NOMO-1 treated with DMSO at 0.1 percent for 48 hours (cell line): ENCODE data around the gene ZRANB3.
A peak's percentile ranks its signal among the peaks of the same experiment; 100 is the strongest.
"Not testable (repeated sequence)": the region's sequence is repeated elsewhere in the genome, so short reads cannot be mapped to it uniquely, and the experiment has no call there.

ENCODE experiments used
- DNase-seq: peaks from one replicate; lab custom pipeline; 2025; ENCODE audit not compliant: unreplicated experiment; lab: John Stamatoyannopoulos, UW

Gene ZRANB3

DNA sequence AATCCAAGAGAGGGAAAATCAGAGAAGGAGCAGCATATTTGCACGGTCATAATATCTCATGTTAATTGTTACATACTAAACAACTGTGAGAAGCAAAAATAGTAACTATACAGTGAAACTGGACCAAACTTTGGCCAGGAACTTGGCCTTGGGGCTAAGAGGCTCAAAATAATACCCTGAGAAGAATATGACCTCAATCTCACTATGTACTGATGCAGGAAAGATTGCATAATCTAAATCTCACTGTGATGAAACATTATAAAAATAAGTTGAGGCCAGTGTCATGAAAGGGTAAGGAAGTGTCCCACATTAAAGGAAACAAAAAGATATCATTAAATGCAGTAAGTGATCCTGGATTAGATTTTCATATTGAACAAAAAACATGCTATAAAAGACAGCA lies 36.5 kb downstream of the ZRANB3 start:
- peak; percentile 37 for DNase-seq

DNA sequence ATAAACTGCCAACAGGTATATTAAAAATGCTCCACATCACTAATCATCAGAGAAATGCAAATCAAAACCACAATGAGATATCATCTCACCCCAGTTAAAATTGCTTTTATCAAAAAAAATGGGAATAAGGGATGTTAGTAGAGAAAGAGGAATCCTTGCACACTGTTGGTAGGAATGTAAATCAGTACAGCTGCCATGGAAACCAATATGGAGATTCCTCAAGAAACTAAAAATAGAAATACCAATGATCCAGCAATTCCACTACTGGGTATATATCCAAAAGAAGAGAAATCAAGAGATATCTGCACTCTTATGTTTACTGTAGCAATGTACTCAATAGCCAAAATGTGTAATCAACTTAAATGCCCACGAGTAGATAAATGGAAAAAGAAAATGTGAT lies 40.6 kb downstream of the ZRANB3 start:
- no peak for DNase-seq

DNA sequence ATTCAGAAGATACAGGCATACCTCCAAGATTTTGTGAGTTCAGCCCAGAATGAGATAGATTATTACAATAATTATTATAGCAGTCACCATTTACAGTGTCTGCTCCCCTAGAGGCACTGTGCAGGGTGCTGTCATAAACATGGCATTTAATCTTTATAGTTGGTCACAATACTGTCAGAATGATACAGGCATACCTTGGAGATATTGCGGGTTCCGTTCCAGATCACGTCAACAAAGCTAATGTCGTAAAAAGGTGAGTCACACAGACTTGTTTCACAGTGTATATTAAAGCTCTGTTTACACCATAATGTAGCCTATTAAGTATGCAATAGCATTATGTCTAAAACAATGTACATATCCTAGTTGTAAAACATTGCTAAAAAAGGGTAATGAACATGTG lies 45.6 kb downstream of the ZRANB3 start:
- DNase-seq = no peak

DNA sequence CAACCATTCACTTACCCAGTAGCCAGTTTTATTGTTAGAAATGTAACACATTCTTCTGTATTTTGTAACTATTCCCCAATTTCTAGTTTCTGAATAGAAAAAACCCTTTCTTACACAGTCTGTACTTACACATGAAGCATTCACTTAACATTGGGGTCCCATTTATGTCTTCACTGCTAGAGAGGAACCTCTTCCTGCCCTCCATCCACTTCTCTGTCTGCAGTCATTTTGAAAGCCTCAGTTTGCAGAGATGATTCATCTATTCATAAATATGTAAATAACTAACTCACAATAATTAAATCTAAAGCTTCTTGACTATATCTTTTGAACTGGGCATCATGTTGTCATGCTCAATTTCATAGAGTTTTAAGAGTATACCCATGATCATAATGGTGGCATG lies 55.9 kb downstream of the ZRANB3 start:
- DNase-seq = no peak

DNA sequence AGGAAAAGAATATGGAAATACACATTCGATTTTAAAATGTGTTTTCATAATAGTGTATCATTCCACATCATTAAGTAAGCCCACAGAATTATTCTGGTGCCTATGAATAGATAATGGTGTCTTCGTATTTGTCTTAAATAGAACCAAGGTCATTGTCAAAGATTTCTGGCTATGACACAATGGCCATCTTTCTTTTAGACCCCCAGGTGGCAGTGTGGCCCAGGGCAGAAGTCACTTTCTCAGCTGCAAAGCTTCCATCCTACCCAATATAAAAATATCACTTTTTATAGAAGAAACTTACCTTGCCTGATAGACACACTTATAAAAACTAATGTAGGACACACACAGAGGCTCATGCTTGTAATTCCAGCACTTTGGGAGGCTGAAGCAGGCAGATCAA lies 57.5 kb downstream of the ZRANB3 start:
- DNase-seq = peak; percentile 31

DNA sequence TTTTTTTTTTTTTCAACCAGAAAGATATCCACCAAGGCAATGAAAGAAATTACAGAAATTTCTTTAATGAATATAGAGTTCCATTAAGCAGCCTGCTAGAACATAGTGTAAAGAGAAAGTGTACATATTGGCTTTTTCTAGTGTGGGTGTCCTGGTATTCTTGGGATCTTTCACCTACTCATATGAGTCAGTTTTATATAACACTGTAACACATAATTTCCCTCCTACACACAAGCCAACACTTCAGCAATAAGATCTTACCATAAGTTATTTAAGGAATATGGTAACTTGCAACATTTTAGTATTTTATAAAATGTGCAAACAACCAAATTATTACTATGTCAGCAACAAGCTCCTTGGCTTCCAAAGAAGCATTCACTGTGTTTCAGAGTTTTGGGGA lies 59.9 kb downstream of the ZRANB3 start:
- no peak for DNase-seq

DNA sequence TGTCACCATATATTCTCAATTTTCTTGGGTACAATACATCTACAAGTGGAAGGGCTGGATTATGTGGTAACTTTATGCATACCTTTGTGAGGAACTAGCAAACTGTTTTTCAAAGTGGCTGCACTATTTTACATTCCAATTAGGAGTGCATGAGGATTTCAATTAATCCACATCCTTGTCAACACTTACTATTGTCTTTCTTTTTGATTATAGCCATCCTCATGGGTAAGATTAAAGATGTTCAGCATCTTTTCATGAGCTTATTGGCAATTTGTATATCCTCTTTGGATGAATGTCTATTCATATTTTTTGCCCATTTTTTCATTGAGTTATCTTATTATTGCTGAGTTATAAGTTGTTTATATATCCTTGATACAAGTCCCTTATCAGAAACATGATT lies 73.7 kb downstream of the ZRANB3 start:
- no peak for DNase-seq

DNA sequence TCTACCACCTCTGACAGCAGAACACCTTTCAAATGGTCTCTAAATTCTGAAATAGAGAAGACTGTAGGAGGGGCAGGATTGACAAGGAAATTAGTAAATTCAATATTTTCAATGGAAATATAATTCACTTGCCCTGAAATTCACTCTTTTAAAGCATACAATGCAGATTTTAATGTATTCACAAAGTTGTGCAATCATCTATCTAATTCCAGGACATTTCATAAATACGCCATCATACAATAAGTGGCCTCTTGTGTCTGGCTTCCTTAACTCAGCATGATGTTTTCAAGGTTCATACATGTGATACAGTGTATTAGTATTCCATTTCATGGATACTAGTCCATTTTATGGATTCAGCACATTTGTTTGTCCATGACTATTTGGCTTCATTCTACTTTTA lies 74.2 kb downstream of the ZRANB3 start:
- DNase-seq = no peak

DNA sequence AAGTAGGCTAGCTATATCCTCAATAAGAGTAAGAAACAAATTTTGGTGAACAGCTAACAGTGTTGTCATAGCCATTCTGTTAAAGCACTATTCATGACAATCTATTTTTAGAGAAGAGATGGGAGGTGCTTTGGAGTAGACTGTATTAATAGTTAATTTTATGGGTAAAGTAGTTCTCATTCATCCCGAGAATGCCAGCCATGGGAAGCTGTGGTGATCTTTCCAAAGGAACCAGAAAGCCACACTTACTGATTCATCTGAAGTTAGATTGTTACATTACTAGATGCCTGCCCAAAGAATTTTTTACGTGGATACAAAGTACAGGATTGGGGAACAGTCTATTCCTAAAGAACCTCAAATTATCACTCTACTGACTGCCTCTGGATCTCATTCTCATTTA lies 74.6 kb downstream of the ZRANB3 start:
- no peak for DNase-seq

DNA sequence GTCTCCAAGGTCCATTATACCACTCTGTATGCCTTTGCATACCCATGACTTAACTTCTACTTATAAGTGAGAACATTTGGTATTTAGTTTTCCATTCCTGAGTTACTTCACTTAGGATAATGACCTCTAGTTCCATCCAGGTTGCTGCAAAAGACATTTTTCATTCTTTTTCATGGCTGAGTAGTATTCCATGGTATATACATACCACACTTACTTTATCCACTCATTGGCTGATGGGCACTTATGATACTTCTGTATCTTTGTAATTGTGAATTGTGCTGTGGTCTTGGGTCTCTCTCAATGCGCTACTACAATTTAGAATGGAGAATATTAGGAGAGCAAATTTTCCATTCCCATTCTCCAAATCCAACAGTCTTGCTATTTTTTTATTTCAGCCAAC lies 76.4 kb downstream of the ZRANB3 start:
- no peak for DNase-seq

DNA sequence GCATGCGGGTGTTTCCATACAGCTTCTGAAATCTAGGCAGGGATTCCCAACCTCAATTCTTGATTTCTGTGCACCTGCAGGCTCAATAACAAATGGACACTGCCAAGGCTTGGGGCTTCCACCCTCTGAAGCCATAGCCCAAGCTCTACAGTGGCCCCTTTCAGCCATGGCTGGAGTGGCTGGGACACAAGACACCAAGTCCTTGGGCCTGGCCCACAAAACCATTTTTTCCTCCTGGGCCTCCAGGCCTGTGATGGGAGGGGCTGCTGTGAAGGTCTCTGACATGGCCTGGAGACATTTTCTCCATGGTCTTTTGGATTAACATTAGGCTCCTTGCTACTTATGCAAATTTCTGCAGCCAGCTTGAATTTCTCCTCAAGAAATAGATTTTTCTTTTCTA lies 78.0 kb downstream of the ZRANB3 start:
- DNase-seq = not testable (repeated sequence)

DNA sequence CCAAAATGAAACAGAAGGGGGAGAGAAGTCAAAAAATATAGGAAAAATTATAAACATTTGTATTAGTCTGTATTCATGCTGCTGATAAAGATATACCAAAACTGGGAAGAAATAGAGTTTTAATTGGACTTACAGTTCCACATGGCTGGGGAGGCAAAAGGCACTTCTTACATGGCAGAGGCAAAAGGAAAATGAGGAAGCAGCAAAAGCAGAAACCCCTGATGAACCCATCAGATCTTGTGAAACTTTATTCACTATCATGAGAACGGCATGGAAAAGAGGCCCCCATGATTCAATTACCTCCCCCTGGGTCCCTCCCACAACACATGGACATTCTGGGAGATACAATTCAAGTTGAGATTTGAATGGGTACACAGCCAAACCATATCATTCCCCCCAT lies 79.1 kb downstream of the ZRANB3 start:
- DNase-seq = no peak

DNA sequence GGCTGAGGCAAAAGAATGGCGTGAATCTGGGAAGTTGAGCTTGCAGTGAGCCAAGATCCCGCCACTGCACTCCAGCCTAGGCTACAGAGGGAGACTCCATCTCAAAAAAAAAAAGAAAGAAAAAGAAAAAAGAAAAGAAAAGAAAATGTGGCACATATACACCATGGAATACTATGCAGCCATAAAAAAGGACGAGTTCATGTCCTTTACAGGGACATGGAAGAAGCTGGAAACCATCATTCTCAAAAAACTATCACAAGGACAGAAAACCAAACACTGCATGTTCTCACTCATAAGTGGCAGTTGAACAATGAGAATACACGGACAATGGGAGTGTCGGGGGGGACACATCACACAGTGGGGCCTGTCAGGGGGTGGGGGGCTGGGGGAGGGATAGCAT lies 88.0 kb downstream of the ZRANB3 start:
- not testable (repeated sequence) for DNase-seq

DNA sequence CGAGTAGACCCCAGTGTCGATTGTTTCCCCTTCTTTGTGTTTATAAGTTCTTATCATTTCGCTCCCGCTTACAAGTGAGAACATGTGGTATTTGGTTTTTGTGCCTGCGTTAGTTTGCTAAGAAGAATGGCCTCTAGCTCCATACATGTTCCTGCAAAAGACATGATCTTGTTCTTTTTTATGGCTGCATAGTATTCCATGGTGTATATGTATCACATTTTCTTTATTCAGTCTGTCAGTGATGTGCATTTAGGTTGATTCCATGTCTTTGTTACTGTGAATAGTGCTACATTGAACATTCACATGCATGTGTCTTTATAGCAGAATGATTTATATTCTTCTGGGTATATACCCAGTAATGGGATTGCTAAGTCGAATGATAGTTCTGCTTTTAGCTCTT lies 95.9 kb downstream of the ZRANB3 start:
- DNase-seq = not testable (repeated sequence)

DNA sequence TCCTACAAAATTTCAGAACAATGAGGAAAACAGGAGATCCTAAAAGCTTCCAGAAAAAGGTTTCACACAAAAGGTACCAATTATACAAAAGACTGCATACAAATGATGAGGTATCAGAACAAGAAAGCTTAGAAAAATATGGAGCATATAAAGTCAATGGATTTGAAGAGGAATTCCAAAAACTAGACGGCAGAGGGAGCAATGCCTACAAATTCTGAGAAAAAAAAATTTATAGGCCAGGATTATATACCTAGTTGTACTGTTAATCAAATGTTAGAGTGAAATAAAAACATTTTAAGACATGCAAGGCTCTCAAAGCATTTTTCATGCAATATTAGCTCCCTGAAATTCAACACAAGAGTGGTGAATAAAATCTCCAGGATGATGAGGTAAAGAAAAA lies 106.2 kb downstream of the ZRANB3 start:
- no peak for DNase-seq

DNA sequence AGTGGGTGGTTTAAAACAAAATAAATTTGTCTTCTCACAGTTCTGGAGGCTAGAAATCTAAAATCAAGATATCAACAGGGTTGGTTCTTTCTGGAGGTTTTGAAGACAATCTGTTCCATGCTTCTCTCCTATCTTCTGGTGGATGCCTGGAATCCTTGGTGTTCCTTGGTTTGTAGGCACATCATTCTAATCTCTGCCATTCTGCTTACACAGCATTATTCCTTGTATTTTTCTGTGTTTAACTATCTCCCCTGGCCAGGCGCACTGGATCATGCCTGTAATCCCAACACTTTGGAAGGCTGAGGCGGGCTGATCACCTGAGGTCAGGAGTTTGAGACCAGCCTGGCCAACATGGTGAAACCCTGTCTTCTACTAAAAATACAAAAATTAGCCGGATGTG lies 108.1 kb downstream of the ZRANB3 start:
- DNase-seq = no peak

DNA sequence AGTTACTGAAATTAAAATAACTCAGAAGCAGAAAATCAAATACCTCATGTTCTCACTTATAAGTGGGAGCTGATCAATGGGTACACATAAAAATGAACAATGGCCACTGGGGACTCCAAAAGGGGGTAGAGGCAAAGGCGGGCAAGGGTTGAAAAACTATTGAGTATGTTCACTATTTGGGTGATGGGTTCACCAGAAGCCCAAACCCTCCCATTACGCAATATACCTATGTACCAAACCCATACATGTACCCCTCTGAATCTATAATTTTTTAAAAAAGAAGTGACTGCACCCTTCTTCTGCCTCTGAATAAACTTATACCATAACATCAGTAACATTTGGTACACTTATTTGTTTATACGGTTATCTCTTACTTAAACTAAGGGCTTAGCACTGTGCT lies 119.4 kb downstream of the ZRANB3 start:
- DNase-seq = no peak

DNA sequence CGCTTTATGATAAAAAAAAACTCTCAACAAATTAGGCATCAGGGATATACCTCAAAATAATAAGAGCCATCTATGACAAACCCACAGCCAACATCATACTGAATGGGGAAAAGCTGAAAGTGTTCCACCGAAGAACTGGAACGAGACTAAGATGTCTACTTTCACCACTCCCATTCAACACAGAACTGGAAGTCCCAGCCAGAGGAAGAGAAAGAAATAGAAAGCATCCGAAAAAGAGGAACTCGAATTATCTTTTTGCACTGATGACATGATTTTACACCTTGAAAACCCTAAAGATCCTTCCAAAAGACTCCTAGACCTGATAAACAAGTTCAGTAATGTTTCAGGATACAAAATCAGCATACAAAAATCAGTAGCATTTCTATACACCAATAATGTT lies 121.6 kb downstream of the ZRANB3 start:
- DNase-seq = peak; percentile 38

DNA sequence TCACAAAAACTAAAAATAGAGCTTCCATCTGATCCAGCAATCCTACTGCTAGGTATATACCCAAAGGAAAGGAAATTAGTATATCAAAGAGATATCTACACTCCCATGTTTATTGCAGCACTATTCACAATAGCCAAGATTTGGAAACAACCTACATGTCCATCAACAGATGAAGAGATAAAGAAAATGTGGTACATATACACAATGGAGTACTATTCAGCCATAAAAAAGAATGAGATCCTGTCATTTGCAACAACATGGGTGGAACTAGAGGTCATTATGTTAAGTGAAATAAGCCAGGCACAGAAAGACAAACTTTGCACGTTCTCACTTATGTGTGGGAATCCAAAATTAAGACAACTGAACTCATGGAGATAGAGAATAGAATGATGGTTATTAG lies 134.8 kb downstream of the ZRANB3 start:
- not testable (repeated sequence) for DNase-seq

DNA sequence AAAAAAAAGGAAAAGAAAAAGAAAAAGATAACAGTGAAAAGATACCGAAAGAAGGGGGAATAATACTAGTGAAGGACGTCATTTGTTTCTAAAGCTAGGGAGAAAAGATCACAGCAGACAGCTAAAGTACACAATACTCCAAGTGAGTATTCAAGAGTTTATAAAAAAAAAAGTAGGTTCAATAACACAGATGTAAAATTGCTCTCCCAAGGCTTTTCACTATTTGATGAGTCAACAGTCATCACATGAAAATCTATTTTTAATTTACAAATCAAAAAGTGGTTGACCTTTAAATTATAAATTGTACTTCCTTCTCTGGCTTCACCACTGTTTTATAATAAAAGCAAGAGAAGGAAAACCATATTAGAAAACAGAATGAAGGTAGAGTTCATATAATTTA lies 144.0 kb downstream of the ZRANB3 start:
- no peak for DNase-seq

DNA sequence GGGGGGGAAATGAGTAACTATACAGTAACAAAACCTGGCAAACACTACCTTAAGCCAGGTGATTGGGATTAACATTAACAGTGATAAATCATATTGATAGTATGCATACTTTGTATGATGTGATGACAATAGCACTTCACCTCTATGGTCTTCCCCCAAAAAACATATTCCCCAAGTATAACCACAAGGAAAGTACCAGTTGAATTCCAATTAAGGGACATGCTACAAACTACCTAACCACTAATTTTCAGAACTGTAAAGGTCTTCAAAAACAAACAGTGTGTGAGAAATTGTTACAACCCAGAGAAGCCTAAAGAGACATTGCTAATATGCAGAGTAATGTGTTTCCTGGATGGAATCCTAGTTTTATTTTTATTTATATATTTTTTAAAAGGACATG lies 152.4 kb downstream of the ZRANB3 start:
- DNase-seq = no peak

DNA sequence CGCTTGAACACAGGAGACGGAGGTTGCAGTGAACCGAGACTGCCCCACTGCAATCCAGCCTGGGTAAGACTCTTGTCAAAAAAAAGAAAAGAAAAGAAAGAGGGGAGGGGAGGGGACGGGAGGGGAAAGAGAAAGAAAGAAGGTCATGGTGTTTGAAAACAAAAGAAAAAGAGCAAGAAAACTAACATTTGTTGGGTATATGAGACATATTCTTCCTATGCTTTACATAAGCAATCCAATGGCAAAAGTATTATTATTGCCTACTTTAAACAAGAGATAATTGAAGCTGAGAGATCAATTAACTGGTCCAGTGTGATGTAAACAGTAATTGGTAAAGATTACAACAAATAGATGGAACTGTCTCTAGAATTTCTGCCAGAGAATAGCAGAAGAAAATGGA lies 157.3 kb downstream of the ZRANB3 start:
- DNase-seq = no peak

DNA sequence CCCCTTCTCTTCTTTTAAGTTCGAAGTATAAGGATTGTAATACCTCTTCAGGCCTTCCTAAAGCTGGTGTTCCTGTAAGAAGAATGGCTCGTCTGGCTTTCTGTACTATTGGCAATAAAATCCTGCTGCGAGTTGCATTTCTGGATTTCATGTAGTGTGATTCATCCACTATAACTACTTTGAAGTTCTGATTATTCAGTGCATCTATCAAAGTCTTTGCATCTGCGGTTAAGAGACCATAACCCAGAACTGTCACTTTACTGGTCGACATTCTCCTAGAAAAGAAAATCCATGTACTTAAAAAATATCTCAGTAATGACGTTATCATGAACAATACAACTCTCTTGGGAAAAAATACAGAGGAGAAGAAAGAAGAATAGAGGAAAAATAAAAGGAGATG lies 181.1 kb downstream of the ZRANB3 start:
- DNase-seq = no peak

DNA sequence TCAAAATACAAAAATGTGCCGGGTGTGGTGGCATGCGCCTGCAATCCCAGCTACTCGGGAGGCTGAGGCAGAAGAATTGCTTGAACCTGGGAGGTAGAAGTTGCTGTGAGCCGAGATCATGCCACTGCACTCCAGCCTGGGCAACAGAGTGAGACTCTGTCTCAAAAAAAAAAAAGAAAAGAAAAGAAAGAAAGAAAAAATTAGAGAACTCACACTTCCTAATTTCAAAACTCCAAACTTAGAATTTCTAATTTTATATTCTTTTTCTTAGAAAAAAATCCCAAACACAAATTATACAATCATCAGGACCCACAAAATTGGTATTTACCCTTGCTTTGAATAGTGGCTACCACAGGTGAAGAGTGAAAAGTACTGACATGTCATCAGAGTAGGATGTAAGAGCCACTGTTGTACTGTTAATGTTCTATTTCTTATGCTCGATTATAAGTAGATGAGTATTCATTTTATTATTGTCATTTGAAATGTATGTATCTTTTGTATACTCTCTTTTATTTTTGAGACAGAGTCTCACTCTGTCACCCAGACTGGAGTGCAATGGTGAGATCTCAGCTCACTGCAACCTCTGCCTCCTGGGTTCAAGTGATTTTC lies 182.8 kb downstream of the ZRANB3 start:
- DNase-seq = not testable (repeated sequence)
